Left lung (tissue), 14 donors: ENCODE measurements around the gene TAF5. TPM values are rescaled to one million over a fixed set of nuclear protein-coding genes. Genes with fewer than 3 reads are reported as not detected.
A peak's percentile ranks its signal among the peaks of the same experiment; 100 is the strongest.

Experiments used
- ATAC-seq: fragments of 200-7000 bp; cut with Tn5 transposase; one replicate; pipeline ENCODE4 v1.9.1; 2020; ENCODE audit warnings: moderate library complexity
- DNase-seq, 4 donors: peaks; one replicate each; pipeline ENCODE4 v3.0.0-alpha.2; 2013 to 2020
- H3K27ac ChIP-seq, 2 donors: fragments of 200-600 bp; sonication (generic) in 1 of 2; one replicate each; pipeline versions ENCODE4 v1.5.0 to v1.8.0; 2020 to 2021
- H3K27me3 ChIP-seq, 2 donors: fragments of 200-600 bp; sonication (generic) in 1 of 2; one replicate each; pipeline versions ENCODE4 v1.5.0 to v1.8.0; 2020 to 2021
- H3K36me3 ChIP-seq, 2 donors: fragments of 200-600 bp; sonication (generic) in 1 of 2; one replicate each; pipeline versions ENCODE4 v1.5.0 to v1.8.0; 2020 to 2021
- H3K4me1 ChIP-seq, 2 donors: fragments of 200-600 bp; one replicate each; pipeline ENCODE4 v1.8.0; 2021
- H3K4me3 ChIP-seq, 2 donors: fragments of 200-600 bp; sonication (generic) in 1 of 2; one replicate each; pipeline versions ENCODE4 v1.5.0 to v1.8.0; 2020 to 2021; ENCODE audit warnings: mild to moderate bottlenecking in 1 of 2
- H3K9me3 ChIP-seq, 2 donors: fragments of 200-600 bp; sonication (generic) in 1 of 2; one replicate each; pipeline versions ENCODE4 v1.5.0 to v1.8.0; 2020 to 2021
- CTCF ChIP-seq, 2 donors: fragments of 200-600 bp; sonication (generic) in 1 of 2; IDR thresholded peaks; one replicate each; pipeline versions ENCODE4 v1.5.0 to v1.8.0; 2021; ENCODE audit warnings: antibody characterized with exemption in 2 of 2
- intact Hi-C, 2 donors: fragments of 100-400 bp; cut with DNase I; formaldehyde crosslinking; loops; one replicate each; pipeline versions ENCODE4 v1.11.2 to v1.14.2; 2022
- long read RNA-seq, 12 donors: library from polyadenylated mRNA in 2 of 12; unstranded in 2 of 12; transcript quantifications; one replicate each; pipeline ENCODE4 v2.0.0 and lab custom pipeline, GENCODE V29; 2019 to 2026
- polyA plus RNA-seq, 6 donors: library from polyadenylated mRNA; unstranded; fragments of 120-200 nt; gene quantifications; one replicate each; pipeline ENCODE4 v1.2.1, GENCODE V29; 2013; ENCODE audit not compliant: insufficient read length in 6 of 6
- total RNA-seq, 2 donors: library from RNA; stranded (reverse); fragmentation: NEBNext Ultra II Directional; extraction: Animal tissue kit (Norgen Biotek cat#: 25700); gene quantifications; one replicate each; pipeline ENCODE4 v1.2.1, GENCODE V29; 2021
- donor health status: DM: no; HTN: yes; CAD: no.
- donor health status: DM: no; HTN: no; CAD: no.

The TAF5 gene
- total RNA-seq = 1 to 10 TPM; 3.7 to 5.1 TPM
- 1 to 10 TPM; 6.5 to 8.1 (median 7.5) TPM for polyA plus RNA-seq
- long read RNA-seq, donor 1, partial matches to known transcripts = 0 of 1 reads
- long read RNA-seq, donor 1, other reads (novel, unspliced or antisense) = 0 of 1 reads
- long read RNA-seq, donor 2, partial matches to known transcripts = 0 of 2 reads
- long read RNA-seq, donor 2, other reads (novel, unspliced or antisense) = 0 of 2 reads
- long read RNA-seq, donor 3, partial matches to known transcripts = 150 of 655 reads
- long read RNA-seq, donor 3, other reads (novel, unspliced or antisense) = 505 of 655 reads
- long read RNA-seq, donor 4, partial matches to known transcripts = 3 of 3 reads
- long read RNA-seq, donor 4, other reads (novel, unspliced or antisense) = 0 of 3 reads
- long read RNA-seq, donor 5, partial matches to known transcripts = 0 of 3 reads
- long read RNA-seq, donor 5, other reads (novel, unspliced or antisense) = 0 of 3 reads
- long read RNA-seq, donor 6 = 0 reads
- long read RNA-seq, donor 7, partial matches to known transcripts = 0 of 1 reads
- long read RNA-seq, donor 7, other reads (novel, unspliced or antisense) = 0 of 1 reads
- long read RNA-seq, donor 8 = 0 reads
- long read RNA-seq, donor 9 = 0 reads
- long read RNA-seq, donor 10, partial matches to known transcripts = 4 of 4 reads
- long read RNA-seq, donor 10, other reads (novel, unspliced or antisense) = 0 of 4 reads
- long read RNA-seq, donor 11, partial matches to known transcripts = 56 of 58 reads
- long read RNA-seq, donor 11, other reads (novel, unspliced or antisense) = 0 of 58 reads
- long read RNA-seq, donor 12 = 0 reads

GRCh38 chr10:103367782-103368518, at the start of gene TAF5:
Gene TAF5 (plus strand): TSS chr10:103367976. CDS start chr10:103367990, 14 bp downstream.
- H3K27ac ChIP-seq = peak within 1 kb of the TSS; percentile 85 to 92
- intact Hi-C loops = no loop called here
- no peaks in the 10 kb centered on the region for H3K27me3 ChIP-seq
- TF ChIP-seq CTCF (IDR thresholded peaks at IDR 0.05) = peak in 1 of 2 donors; percentile 18
- H3K4me1 ChIP-seq = peaks cover 7 to 31% of the 10 kb centered on the region in 2 donors
- ATAC-seq (peak; percentile 92), DNase-seq (peak; percentile 91 to 96 (median 94))
- H3K9me3 ChIP-seq = no peaks in the 10 kb centered on the region
- H3K4me3 ChIP-seq = peak within 1 kb of the TSS; percentile 98 to 100
- peaks cover 0 to under 1% of the 10 kb centered on the region in 2 donors for H3K36me3 ChIP-seq

- H3K36me3 ChIP-seq = peaks cover 0 to 89% of the 10 kb centered on the region in 2 donors
- H3K27me3 ChIP-seq = no peaks in the 10 kb centered on the region
- H3K4me3 ChIP-seq = no peak overlapping the region
- no peak for ATAC-seq
- H3K27ac ChIP-seq = no peak overlapping the region
- no peak for TF ChIP-seq CTCF (IDR thresholded peaks at IDR 0.05)
- H3K4me1 ChIP-seq = no peaks in the 10 kb centered on the region
- H3K9me3 ChIP-seq = no peaks in the 10 kb centered on the region
- no peak for DNase-seq
- intact Hi-C loops = no loop called here
These were observed 39.9 kb upstream of the TAF5 start for GRCh38 chr10:103327906-103328305.

- peaks cover 0 to 67% of the 10 kb centered on the region in 2 donors for H3K36me3 ChIP-seq
- peak; percentile 45 to 51 for TF ChIP-seq CTCF (IDR thresholded peaks at IDR 0.05)
- intact Hi-C loops = no loop called here
These were observed 33.7 kb upstream of the TAF5 start for GRCh38 chr10:103333934-103334520.

GRCh38 chr10:103334567-103334966, 33.2 kb upstream of the TAF5 start:
- Histone ChIP-seq H3K9me3 (no peaks in the 10 kb centered on the region), H3K27me3 (no peaks in the 10 kb centered on the region), H3K4me1 (no peaks in the 10 kb centered on the region), H3K27ac (no peak overlapping the region), H3K4me3 (no peak overlapping the region), H3K36me3 (peaks cover 0 to 69% of the 10 kb centered on the region in 2 donors)
- no peak for TF ChIP-seq CTCF (IDR thresholded peaks at IDR 0.05)
- DNase-seq (no peak), ATAC-seq (no peak)
- intact Hi-C loops = no loop called here

More at GRCh38 chr10:103333934-103334520, 33.7 kb upstream of the TAF5 start:
- DNase-seq (peak in 1 of 4 donors; percentile 6), ATAC-seq (no peak)
- Histone ChIP-seq H3K9me3 (no peaks in the 10 kb centered on the region), H3K4me1 (no peaks in the 10 kb centered on the region), H3K4me3 (no peak overlapping the region), H3K27me3 (no peaks in the 10 kb centered on the region), H3K27ac (no peak overlapping the region)
